ENCODE results near the gene NAA80. TPM values are rescaled to one million over a fixed set of nuclear protein-coding genes. Genes with fewer than 3 reads are reported as not detected.

NAA80 gene
- total RNA-seq, 1 donor: 8.4 TPM

DNA sequence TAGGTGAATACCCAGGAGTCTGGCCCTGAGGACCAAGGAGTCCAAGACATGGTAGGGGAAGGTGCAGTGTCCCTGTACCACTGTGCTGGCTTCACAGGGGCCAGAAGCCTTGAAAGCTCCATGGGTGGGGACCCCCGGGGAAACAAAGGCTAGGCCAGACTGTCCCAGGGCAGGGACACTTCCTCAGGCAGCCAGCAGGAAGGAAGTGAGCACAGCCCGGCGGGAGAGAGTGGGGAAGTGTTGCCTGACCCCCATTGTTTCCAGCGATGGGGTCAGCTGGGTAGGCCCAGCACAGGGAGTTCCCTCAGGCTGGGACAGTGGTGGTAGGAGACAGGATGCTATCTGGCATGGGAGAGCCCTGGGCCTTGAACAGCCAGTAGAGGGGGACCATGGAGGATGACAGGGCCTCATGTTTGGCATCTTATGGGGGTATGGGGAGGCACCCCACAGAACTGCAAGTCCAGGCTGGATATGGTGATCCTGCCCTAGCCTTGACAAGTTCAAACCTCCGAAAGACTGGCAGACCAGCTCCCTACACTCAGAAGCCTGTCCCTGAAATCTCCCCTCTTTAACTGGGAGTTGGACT lies 24.5 kb upstream of the NAA80 start:
- DNase-seq (ENCODE audit: low read depth): no peak
- TF ChIP-seq, protein P1, sequence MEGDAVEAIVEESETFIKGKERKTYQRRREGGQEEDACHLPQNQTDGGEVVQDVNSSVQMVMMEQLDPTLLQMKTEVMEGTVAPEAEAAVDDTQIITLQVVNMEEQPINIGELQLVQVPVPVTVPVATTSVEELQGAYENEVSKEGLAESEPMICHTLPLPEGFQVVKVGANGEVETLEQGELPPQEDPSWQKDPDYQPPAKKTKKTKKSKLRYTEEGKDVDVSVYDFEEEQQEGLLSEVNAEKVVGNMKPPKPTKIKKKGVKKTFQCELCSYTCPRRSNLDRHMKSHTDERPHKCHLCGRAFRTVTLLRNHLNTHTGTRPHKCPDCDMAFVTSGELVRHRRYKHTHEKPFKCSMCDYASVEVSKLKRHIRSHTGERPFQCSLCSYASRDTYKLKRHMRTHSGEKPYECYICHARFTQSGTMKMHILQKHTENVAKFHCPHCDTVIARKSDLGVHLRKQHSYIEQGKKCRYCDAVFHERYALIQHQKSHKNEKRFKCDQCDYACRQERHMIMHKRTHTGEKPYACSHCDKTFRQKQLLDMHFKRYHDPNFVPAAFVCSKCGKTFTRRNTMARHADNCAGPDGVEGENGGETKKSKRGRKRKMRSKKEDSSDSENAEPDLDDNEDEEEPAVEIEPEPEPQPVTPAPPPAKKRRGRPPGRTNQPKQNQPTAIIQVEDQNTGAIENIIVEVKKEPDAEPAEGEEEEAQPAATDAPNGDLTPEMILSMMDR (IDR thresholded peaks at IDR 0.05; ENCODE audit: insufficient read depth, low read length): no peak
- H3K4me3 ChIP-seq (ENCODE audit: low read depth, low read length): no peak overlapping the region

DNA sequence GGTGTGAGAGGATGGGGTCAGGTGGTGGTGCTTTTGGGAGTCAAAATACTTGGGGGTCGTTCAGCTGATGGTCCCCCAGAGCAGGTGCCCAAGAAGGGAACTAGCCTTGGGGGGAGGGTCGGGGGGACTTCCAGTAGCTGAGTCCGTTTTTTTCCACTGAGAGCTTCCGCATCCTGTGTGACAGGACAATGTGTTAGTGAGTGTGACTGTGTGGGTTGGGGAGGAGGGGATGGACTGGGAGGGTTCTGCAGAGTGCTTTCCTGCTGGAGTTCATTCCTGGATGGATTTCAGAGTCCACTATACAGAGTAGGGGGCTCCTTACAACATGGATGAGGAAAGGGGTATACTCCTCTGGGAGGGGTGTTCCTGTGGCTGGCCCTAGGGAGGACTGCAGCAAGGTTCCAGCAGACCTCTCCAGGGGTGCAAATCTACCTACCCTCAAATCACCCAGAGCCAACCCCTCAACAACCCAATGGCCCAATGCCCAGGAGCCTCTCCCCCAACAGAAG lies 23.9 kb upstream of the NAA80 start:
- TF ChIP-seq, protein P1 (IDR thresholded peaks at IDR 0.05; ENCODE audit: insufficient read depth, low read length): no peak
- H3K4me3 ChIP-seq (ENCODE audit: low read depth, low read length): no peak overlapping the region
- no peak for DNase-seq (ENCODE audit: low read depth)

DNA sequence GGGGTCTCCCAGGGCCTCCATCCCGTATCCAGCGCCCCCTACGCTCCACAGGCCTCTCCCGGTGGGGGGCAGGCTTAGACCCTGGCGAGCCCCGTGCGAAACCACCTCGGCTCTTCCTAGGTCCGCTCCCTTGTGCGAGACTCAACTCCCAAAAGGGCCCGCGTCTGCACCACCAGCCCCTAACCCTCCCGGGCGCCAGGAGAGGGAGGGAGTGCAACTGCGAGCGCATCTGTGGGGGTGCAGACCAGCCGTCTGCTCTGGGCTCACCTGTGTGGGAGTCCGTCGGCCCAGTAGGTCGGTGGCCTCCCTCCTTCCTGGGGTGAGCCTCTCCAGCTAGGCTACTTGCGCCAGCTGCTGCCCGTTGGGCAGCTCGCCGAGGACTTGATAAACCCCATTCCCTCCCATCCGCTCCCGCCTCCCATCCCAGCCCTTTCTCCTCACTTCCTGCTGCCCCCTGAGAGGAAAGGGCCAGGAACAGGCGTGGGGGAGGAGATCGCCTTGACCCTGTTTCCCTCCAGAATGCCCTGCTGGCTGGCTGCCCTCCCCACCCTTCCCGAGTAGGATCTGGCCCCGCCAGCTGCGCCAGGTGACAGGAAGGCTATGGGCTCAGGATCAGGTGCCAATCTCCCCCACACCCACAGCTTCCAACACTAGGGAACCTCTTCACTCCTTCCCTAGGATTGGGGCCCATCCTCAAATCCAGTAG lies 23.3 kb upstream of the NAA80 start, which contains the start of gene HYAL2:
Gene HYAL2 (minus strand): TSS at position 360 of the 706 bp plus-strand sequence. CDS start 2,256 bp downstream, outside the sequence.
- TF ChIP-seq, protein P1 (IDR thresholded peaks at IDR 0.05; ENCODE audit: insufficient read depth, low read length): no peak
- H3K4me3 ChIP-seq (ENCODE audit: low read depth, low read length): peak within 1 kb of the TSS; percentile 84
- DNase-seq (ENCODE audit: low read depth): no peak

DNA sequence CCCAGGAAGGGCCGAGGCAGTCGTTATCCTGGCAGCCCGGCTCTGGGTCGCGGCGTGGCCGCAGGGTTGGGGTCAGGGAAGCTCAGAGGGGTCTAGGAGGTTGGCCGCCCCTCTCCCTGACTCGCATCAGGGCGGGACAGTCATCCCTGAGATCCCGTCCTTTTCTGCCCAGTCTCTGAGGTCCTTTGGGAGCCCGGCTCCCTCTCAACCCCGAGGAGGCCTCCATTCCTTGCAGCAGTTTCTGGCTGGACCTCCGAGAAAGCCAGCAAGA lies 22.8 kb upstream of the NAA80 start:
- DNase-seq (ENCODE audit: low read depth): no peak
- TF ChIP-seq, protein P1 (IDR thresholded peaks at IDR 0.05; ENCODE audit: insufficient read depth, low read length): no peak
- peak overlapping the region; percentile 84 for H3K4me3 ChIP-seq (ENCODE audit: low read depth, low read length)

DNA sequence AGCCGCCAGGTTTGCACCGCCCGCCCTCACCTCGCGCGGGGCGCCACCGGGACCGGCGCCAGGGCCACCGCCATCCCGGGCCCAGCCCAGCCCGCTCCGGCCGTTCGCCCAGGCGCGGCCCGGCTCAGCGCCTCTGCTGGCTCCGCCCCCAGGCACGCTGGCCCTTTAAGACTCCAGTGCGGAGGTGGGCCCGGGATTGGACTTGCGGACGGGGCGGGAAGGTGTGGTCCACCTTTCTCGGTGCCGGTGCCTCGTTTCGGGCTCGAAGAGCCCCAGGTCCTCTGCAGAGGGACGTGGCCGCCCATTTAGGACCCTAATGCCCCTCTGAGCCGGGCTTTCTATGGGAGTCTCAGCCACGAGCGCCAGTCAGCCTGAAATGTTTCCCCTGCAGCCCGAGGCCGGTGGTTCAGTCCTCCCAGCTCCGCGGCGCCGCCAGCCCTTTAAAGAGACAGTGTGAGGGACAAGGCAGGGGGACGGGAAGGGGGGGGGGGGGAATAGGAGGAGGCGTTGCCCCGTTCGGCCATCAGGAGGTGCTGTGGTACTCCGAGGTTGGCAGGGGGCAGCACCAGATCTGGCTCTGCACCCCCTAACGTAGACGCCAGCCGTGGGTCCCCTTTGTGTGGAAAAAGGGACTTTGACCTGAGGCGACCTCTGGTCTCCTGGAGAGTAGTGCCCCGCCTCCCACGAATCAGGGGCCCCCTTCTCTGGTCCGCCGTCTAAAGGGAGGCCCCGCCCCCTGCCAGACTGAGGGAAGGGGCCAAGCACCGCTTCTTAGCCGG lies 22.3 kb upstream of the NAA80 start:
- TF ChIP-seq, protein P1 (IDR thresholded peaks at IDR 0.05; ENCODE audit: insufficient read depth, low read length): peak; percentile 43
- peak; percentile 84 for DNase-seq (ENCODE audit: low read depth)
- H3K4me3 ChIP-seq (ENCODE audit: low read depth, low read length): peak overlapping the region; percentile 84

DNA sequence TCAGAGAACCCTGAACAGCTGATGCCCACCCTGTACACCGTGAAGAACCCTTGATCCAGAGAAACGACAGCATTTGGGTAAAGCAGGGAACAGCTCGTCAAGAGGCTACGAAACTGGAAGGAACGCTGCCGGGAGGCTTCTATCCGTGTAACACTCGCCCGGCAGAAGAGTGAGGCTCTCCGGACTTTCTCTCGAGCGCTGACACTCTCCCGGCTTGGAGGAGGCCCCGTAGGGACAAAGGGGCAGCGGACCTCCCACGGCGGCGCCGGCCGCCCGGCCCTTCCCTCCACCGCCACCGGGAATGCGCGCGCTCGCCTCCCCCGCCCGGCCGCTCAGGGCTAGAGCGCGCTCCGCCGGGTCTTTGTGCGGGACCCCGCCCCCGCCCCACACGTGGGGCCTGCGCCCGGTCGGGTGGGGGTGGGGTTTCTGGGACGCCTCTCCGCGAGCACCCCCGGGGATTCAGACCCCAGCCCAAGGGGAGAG lies 21.7 kb upstream of the NAA80 start:
- peak; percentile 48 for DNase-seq (ENCODE audit: low read depth)
- TF ChIP-seq, protein P1 (IDR thresholded peaks at IDR 0.05; ENCODE audit: insufficient read depth, low read length): no peak

More for the DNA sequence above, 21.7 kb upstream of the NAA80 start:
- H3K4me3 ChIP-seq (ENCODE audit: low read depth, low read length): peak overlapping the region; percentile 84
